H1 (cell line): Measurements from ENCODE around the gene IFNAR2. TPM values are rescaled to one million over a fixed set of nuclear protein-coding genes. Genes with fewer than 3 reads are reported as not detected.

Experiments used
- CTCF ChIA-PET: fragments of 300-600 bp; sonication (Branson Sonifier 250); formaldehyde crosslinking; loops from one replicate; lab custom pipeline; 2021; ENCODE audit not compliant: partially characterized antibody; lab: Charles Lee
- POLR2A ChIA-PET: fragments of 300-600 bp; sonication (Branson Sonifier 250); formaldehyde crosslinking; loops from one replicate; lab custom pipeline; 2021; ENCODE audit warnings: inconsistent platforms; ENCODE audit not compliant: partially characterized antibody; lab: Charles Lee
- DNase-seq, 2 experiments: peaks; one replicate each; pipeline versions ENCODE4 v3.0.0 to v3.0.0-alpha.2; 2010 to 2022; ENCODE audit warnings: low spot score in 2 of 2, low read depth in 1 of 2, mixed read lengths in 1 of 2
- FAIRE-seq: peaks from 2 replicates; lab custom pipeline; 2011; peaks lifted over from hg19 to GRCh38; lab: Jason Lieb, UNC
- H2AFZ ChIP-seq: 2 replicates; pipeline ENCODE4 v1.8.1; 2012; ENCODE audit warnings: low read length, inconsistent platforms
- H2AK5ac ChIP-seq: 2 replicates; pipeline ENCODE4 v1.6.1; 2013; ENCODE audit warnings: low read depth, low read length
- H2BK120ac ChIP-seq: replicated peaks from 2 replicates; pipeline ENCODE3; 2013; ENCODE audit warnings: low read depth, low read length, inconsistent platforms
- H2BK12ac ChIP-seq: 2 replicates; pipeline ENCODE4 v1.6.1; 2013; ENCODE audit warnings: low read depth, low read length
- H2BK15ac ChIP-seq: 2 replicates; pipeline ENCODE4 v1.6.1; 2013; ENCODE audit warnings: low read length
- H2BK20ac ChIP-seq: 2 replicates; pipeline ENCODE4 v1.6.1; 2013; ENCODE audit warnings: low read length
- H2BK5ac ChIP-seq: 2 replicates; pipeline ENCODE4 v1.6.1; 2013; ENCODE audit warnings: low read depth, low read length
- H3K14ac ChIP-seq: 2 replicates; pipeline ENCODE4 v1.6.1; 2013; ENCODE audit warnings: inconsistent platforms; ENCODE audit not compliant: insufficient read length
- H3K18ac ChIP-seq: 2 replicates; pipeline ENCODE4 v1.6.1; 2013; ENCODE audit warnings: low read length; ENCODE audit errors: extremely low read depth
- H3K23ac ChIP-seq: 2 replicates; pipeline ENCODE4 v1.6.1; 2013; ENCODE audit warnings: inconsistent platforms; ENCODE audit not compliant: insufficient read length
- H3K23me2 ChIP-seq: 2 replicates; pipeline ENCODE4 v1.6.1; 2013; ENCODE audit warnings: low read depth, low read length
- H3K27ac ChIP-seq: 2 replicates; pipeline ENCODE4 v1.6.1; 2011; ENCODE audit warnings: low read depth, low read length, inconsistent platforms
- H3K27me3 ChIP-seq, 4 experiments: replicated peaks in 1 of 4; 1 replicate in 1 of 4; 2 replicates in 3 of 4; pipeline versions ENCODE4 v1.6.1 to v1.8.1; 2011 to 2013; ENCODE audit warnings: low read length in 3 of 4, mild to moderate bottlenecking in 3 of 4, inconsistent platforms in 2 of 4, mixed read lengths in 2 of 4, moderate library complexity in 1 of 4; ENCODE audit not compliant: control insufficient read depth in 3 of 4, insufficient read depth in 3 of 4; ENCODE audit errors: extremely low read depth in 1 of 4
- H3K36me3 ChIP-seq, 4 experiments: 2 replicates each; pipeline versions ENCODE4 v1.6.1 to v1.8.1; 2011 to 2013; ENCODE audit warnings: mild to moderate bottlenecking in 4 of 4, low read length in 3 of 4, moderate library complexity in 2 of 4, control low read depth in 1 of 4, inconsistent platforms in 1 of 4; ENCODE audit not compliant: insufficient read depth in 4 of 4, control insufficient read depth in 2 of 4
- H3K4ac ChIP-seq: replicated peaks from 2 replicates; pipeline ENCODE3; 2013; ENCODE audit warnings: low read length, low read depth, mixed read lengths, inconsistent platforms; ENCODE audit not compliant: insufficient read length
- H3K4me1 ChIP-seq, 4 experiments: replicated peaks in 1 of 4; 1 replicate in 1 of 4; 2 replicates in 3 of 4; pipeline versions ENCODE4 v1.6.1 to v1.8.1; 2011 to 2013; ENCODE audit warnings: low read length in 3 of 4, inconsistent platforms in 2 of 4, mixed read lengths in 1 of 4; ENCODE audit not compliant: insufficient read depth in 4 of 4, control insufficient read depth in 3 of 4
- H3K4me2 ChIP-seq, 2 experiments: 2 replicates each; pipeline versions ENCODE4 v1.6.1 to v1.8.1; 2011 to 2013; ENCODE audit warnings: low read depth in 2 of 2, low read length in 2 of 2, control low read depth in 1 of 2, inconsistent platforms in 1 of 2, mild to moderate bottlenecking in 1 of 2; ENCODE audit not compliant: insufficient read depth in 1 of 2
- H3K4me3 ChIP-seq, 4 experiments: fragments of 200-600, 300-600 bp in 1 of 4; sonication (generic), shearing (Covaris generic), sonication (Bioruptor Twin) in 1 of 4; 2 replicates each; pipeline versions ENCODE4 v1.5.1 to v1.8.1; 2011 to 2016; ENCODE audit warnings: low read length in 4 of 4, low read depth in 3 of 4, control low read depth in 2 of 4, inconsistent platforms in 2 of 4, mild to moderate bottlenecking in 2 of 4, mixed read lengths in 1 of 4, moderate library complexity in 1 of 4; ENCODE audit not compliant: insufficient read depth in 2 of 4; ENCODE audit errors: extremely low read depth in 1 of 4
- H3K56ac ChIP-seq: replicated peaks from 2 replicates; pipeline ENCODE3; 2013; ENCODE audit warnings: low read depth, mild to moderate bottlenecking, mixed read lengths, low read length, inconsistent platforms; ENCODE audit not compliant: insufficient read length
- H3K79me1 ChIP-seq: 2 replicates; pipeline ENCODE4 v1.6.1; 2013; ENCODE audit warnings: low read depth, low read length, control low read depth
- H3K79me2 ChIP-seq, 2 experiments: 2 replicates each; pipeline versions ENCODE4 v1.6.1 to v1.8.1; 2012 to 2013; ENCODE audit warnings: low read length in 2 of 2, mild to moderate bottlenecking in 2 of 2, inconsistent platforms in 1 of 2; ENCODE audit not compliant: insufficient read depth in 2 of 2, control insufficient read depth in 1 of 2
- H3K9ac ChIP-seq, 4 experiments: replicated peaks in 1 of 4; 1 replicate in 1 of 4; 2 replicates in 3 of 4; pipeline versions ENCODE4 v1.6.1 to v1.8.1; 2011 to 2013; ENCODE audit warnings: low read depth in 3 of 4, low read length in 3 of 4, control low read depth in 2 of 4, mild to moderate bottlenecking in 2 of 4, moderate library complexity in 2 of 4, inconsistent platforms in 1 of 4; ENCODE audit errors: extremely low read depth in 1 of 4
- H3K9me3 ChIP-seq, 2 experiments: 2 replicates each; pipeline versions ENCODE4 v1.6.1 to v1.8.1; 2012 to 2013; ENCODE audit warnings: mild to moderate bottlenecking in 2 of 2, moderate library complexity in 2 of 2, control low read depth in 1 of 2, inconsistent platforms in 1 of 2, low read depth in 1 of 2, low read length in 1 of 2, mixed read lengths in 1 of 2; ENCODE audit not compliant: insufficient read depth in 2 of 2
- H4K20me1 ChIP-seq, 2 experiments: replicated peaks in 1 of 2; 2 replicates each; pipeline versions ENCODE3 to v1.8.1; 2011 to 2013; ENCODE audit warnings: inconsistent platforms in 2 of 2, low read length in 2 of 2, mild to moderate bottlenecking in 1 of 2; ENCODE audit not compliant: insufficient read depth in 2 of 2, control insufficient read depth in 1 of 2
- H4K5ac ChIP-seq: 2 replicates; pipeline ENCODE4 v1.6.1; 2013; ENCODE audit warnings: low read length, low read depth, mixed read lengths, inconsistent platforms; ENCODE audit not compliant: insufficient read length
- H4K8ac ChIP-seq: 2 replicates; pipeline ENCODE4 v1.8.0; 2013; ENCODE audit warnings: mild to moderate bottlenecking, moderate library complexity, low read length, inconsistent platforms; ENCODE audit not compliant: insufficient read depth; ENCODE audit errors: extremely low read depth
- H4K91ac ChIP-seq: replicated peaks from 2 replicates; pipeline ENCODE3; 2013; ENCODE audit warnings: low read length, mixed read lengths, inconsistent platforms; ENCODE audit not compliant: insufficient read length
- ASH2L ChIP-seq: fragments of 200-600, 300-600 bp; sonication (generic); IDR thresholded peaks from one replicate; pipeline ENCODE4 v1.7.1; 2017; ENCODE audit warnings: low read length
- CBX5 ChIP-seq: fragments of 300-800, 300-1000 bp; sonication (generic); IDR thresholded peaks from 2 replicates; pipeline ENCODE4 v1.7.1; 2016; ENCODE audit warnings: antibody characterized with exemption, low read length, low read depth
- CREB1 ChIP-seq: IDR thresholded peaks from 2 replicates; pipeline ENCODE4 v1.6.1; 2012; ENCODE audit warnings: inconsistent platforms
- EZH2 ChIP-seq: fragments of 200-600 bp; sonication (generic); IDR thresholded peaks from 2 replicates; pipeline ENCODE4 v1.7.1; 2012; ENCODE audit warnings: low read depth, mild to moderate bottlenecking, moderate library complexity, low read length, inconsistent platforms; ENCODE audit not compliant: severe bottlenecking
- GABPA ChIP-seq: IDR thresholded peaks from 2 replicates; pipeline ENCODE4 v1.6.1; 2011; ENCODE audit warnings: mild to moderate bottlenecking, low read length, moderate library complexity, borderline replicate concordance; ENCODE audit not compliant: insufficient read depth
- JUN ChIP-seq: IDR thresholded peaks from 2 replicates; pipeline ENCODE4 v1.6.1; 2011; ENCODE audit warnings: low read depth, mild to moderate bottlenecking, improper control_type of control experiment, low read length
- KDM5A ChIP-seq: fragments of 200-600 bp; IDR thresholded peaks from 2 replicates; pipeline ENCODE4 v1.7.1; 2012; ENCODE audit warnings: mild to moderate bottlenecking, low read length, inconsistent platforms, mixed read lengths
- MAX ChIP-seq: IDR thresholded peaks from 2 replicates; pipeline ENCODE4 v1.6.1; 2012; ENCODE audit warnings: inconsistent platforms
- RNF2 ChIP-seq: fragments of 200-900, 300-1000 bp; sonication (generic); IDR thresholded peaks from 2 replicates; pipeline ENCODE4 v1.7.1; 2016; ENCODE audit warnings: borderline replicate concordance, low read depth, mild to moderate bottlenecking, antibody characterized with exemption, low read length; ENCODE audit not compliant: poor library complexity, severe bottlenecking; ENCODE audit errors: missing control alignments
- WGBS, 2 experiments: shearing (Covaris generic) in 1 of 2; methylation state at CpG; one replicate each; pipeline versions ENCODE4 v1.1.6 to v1.1.7; 2013 to 2015; ENCODE audit warnings: low lambda C conversion rate in 2 of 2, mixed read lengths in 2 of 2, inconsistent platforms in 1 of 2, low coverage in 1 of 2, missing lambda C conversion rate in 1 of 2; ENCODE audit not compliant: insufficient replicate concordance in 2 of 2, insufficient coverage in 1 of 2, insufficient read length in 1 of 2; ENCODE audit errors: extremely low coverage in 1 of 2, missing lambda C conversion rate in 1 of 2; 5-methylcytosine and 5-hydroxymethylcytosine counted together
- polyA plus RNA-seq, 7 experiments: library from polyadenylated mRNA; depleted of rRNA in 3 of 7; stranded (reverse) in 5 of 7; unstranded in 2 of 7; fragments of >200 nt in 5 of 7; fragments of 200-250 nt in 2 of 7; gene quantifications; 1 replicate in 5 of 7; 2 replicates in 1 of 7; 4 replicates in 1 of 7; pipeline versions ENCODE4 v1.2.1 to v1.2.3, GENCODE V29; 2011 to 2013; ENCODE audit warnings: missing spikeins in 2 of 7, mixed read lengths in 2 of 7
- total RNA-seq: library from RNA; stranded (reverse); fragmentation: NEBNext Ultra II Directional; extraction: Animal tissue kit (Norgen Biotek cat#: 25700); gene quantifications from 2 replicates; pipeline ENCODE4 v1.2.1, GENCODE V29; 2021

The IFNAR2 gene
- total and polyA plus RNA-seq, 2 of the 8 experiments (the other 6 are each of a cell fraction or from before 2014, with no cell fraction given), result 12.2 to 16.1 TPM

- no peak for TF ChIP-seq EZH2
- no peak for TF ChIP-seq RNF2
- no peak for TF ChIP-seq CREB1
- TF ChIP-seq JUN, result no peak
- TF ChIP-seq ASH2L, result no peak
- no peak for TF ChIP-seq KDM5A
- TF ChIP-seq GABPA, result no peak
- TF ChIP-seq CBX5, result no peak
- no peak for TF ChIP-seq MAX
- Histone ChIP-seq H3K4me2 (no peak overlapping the region), H4K91ac (no peak overlapping the region), H2BK20ac (no peak overlapping the region), H3K4me1 (no peaks in the 10 kb centered on the region), H3K79me1 (no peaks in the 10 kb centered on the region), H3K27ac (no peak overlapping the region), H3K9me3 (no peaks in the 10 kb centered on the region), H3K14ac (no peak overlapping the region), H3K9ac (no peak overlapping the region), H3K23me2 (no peaks in the 10 kb centered on the region), H3K18ac (no peak overlapping the region), H2BK120ac (no peak overlapping the region), H3K36me3 (peaks cover 0 to 27% (median 4%) of the 10 kb centered on the region in 4 experiments; a peak in 5 of 8 replicates), H2BK15ac (no peak overlapping the region), H2AK5ac (no peak overlapping the region), H3K4me3 (no peak overlapping the region), H4K20me1 (no peaks in the 10 kb centered on the region), H3K23ac (no peak overlapping the region), H3K56ac (no peak overlapping the region), H2BK5ac (no peak overlapping the region), H3K79me2 (no peaks in the 10 kb centered on the region), H4K5ac (no peak overlapping the region), H3K27me3 (no peaks in the 10 kb centered on the region), H3K4ac (no peak overlapping the region), H4K8ac (no peak overlapping the region), H2BK12ac (no peak overlapping the region), H2AFZ (no peak overlapping the region)
- 93% methylated on average over 9 of the region's 9 CpGs; no CpG with 5 or more reads in 1 of the 2 experiments for WGBS, 2 experiments
- ChIA-PET POLR2A (interaction anchor here (0.6 to 0.8 kb wide), 2 partner anchors 66 to 263 kb away, joined by 3 read pairs; partner anchors contain the start of gene IFNAR1), CTCF (interaction anchor here (0.9 to 1.0 kb wide), 2 partner anchors 10 to 126 kb away, joined by 3 read pairs; no protein-coding TSS in a partner anchor)
- no peak for DNase-seq
- no peak for FAIRE-seq
These were observed 28.7 kb downstream of the IFNAR2 start for GRCh38 chr21:33258475-33258874.
